PC-3 (cell line): ENCODE results near the gene C14orf132. TPM values are rescaled to one million over a fixed set of nuclear protein-coding genes. Genes with fewer than 3 reads are reported as not detected.
A peak's percentile ranks its signal among the peaks of the same experiment; 100 is the strongest.

Source experiments
- ATAC-seq: fragments of 200-7000 bp; cut with Tn5 transposase; 2 replicates; pipeline ENCODE4 v1.9.1; 2020; ENCODE audit warnings: mild to moderate bottlenecking, moderate library complexity
- BruUV-seq: library from RNA; stranded (reverse); fragments of 400-500 nt; replicated peaks from 2 replicates; lab custom pipeline; 2021; lab: Mats Ljungman, UMichigan
- CTCF ChIA-PET: fragments of 300-600 bp; sonication (Branson Sonifier 250); formaldehyde crosslinking; loops from one replicate; lab custom pipeline; 2022; ENCODE audit warnings: antibody characterized with exemption; lab: Charles Lee
- POLR2A ChIA-PET: fragments of 300-600 bp; sonication (Branson Sonifier 250); formaldehyde crosslinking; loops from one replicate; lab custom pipeline; 2022; ENCODE audit warnings: antibody characterized with exemption; ENCODE audit not compliant: unreplicated experiment; lab: Charles Lee
- DNase-seq: peaks from one replicate; pipeline ENCODE4 v3.0.0-alpha.2; 2015
- H2AFZ ChIP-seq: fragments of 300-600 bp; sonication (generic); 2 replicates; pipeline ENCODE4 v1.6.0; 2016; ENCODE audit warnings: antibody characterized with exemption, low read length
- H3F3A ChIP-seq: fragments of 300-600 bp; sonication (generic); one replicate; pipeline ENCODE4 v1.6.0; 2017; ENCODE audit warnings: antibody characterized with exemption, low read length, control low read depth, mild to moderate bottlenecking; ENCODE audit not compliant: unreplicated experiment
- H3K27ac ChIP-seq: fragments of 300-600 bp; sonication (generic); 2 replicates; pipeline ENCODE4 v1.5.1; 2016; ENCODE audit warnings: mild to moderate bottlenecking, low read length
- H3K27me3 ChIP-seq: fragments of 300-600 bp; sonication (generic); 2 replicates; pipeline ENCODE4 v1.6.1; 2016; ENCODE audit warnings: low read length, mixed read lengths
- H3K36me3 ChIP-seq: fragments of 300-600 bp; sonication (generic); 2 replicates; pipeline ENCODE4 v1.6.1; 2016; ENCODE audit warnings: low read depth, mixed run types, low read length, mixed read lengths
- H3K4me1 ChIP-seq: fragments of 300-600 bp; sonication (generic); 2 replicates; pipeline ENCODE4 v1.5.1; 2016; ENCODE audit warnings: low read length; ENCODE audit not compliant: insufficient read depth
- H3K4me2 ChIP-seq: fragments of 300-600 bp; sonication (generic); 2 replicates; pipeline ENCODE4 v1.6.0; 2016; ENCODE audit warnings: low read length
- H3K4me3 ChIP-seq: fragments of 300-600 bp; sonication (generic); 2 replicates; pipeline ENCODE4 v1.5.1; 2016; ENCODE audit warnings: mild to moderate bottlenecking, low read length, mixed read lengths
- H3K79me2 ChIP-seq: fragments of 300-600 bp; sonication (generic); 2 replicates; pipeline ENCODE4 v1.6.1; 2017; ENCODE audit warnings: low read length, mixed read lengths
- H3K9ac ChIP-seq: fragments of 300-600 bp; sonication (generic); 2 replicates; pipeline ENCODE4 v1.6.0; 2016; ENCODE audit warnings: mild to moderate bottlenecking, low read length
- H3K9me2 ChIP-seq: fragments of 300-600 bp; sonication (generic); replicated peaks from 2 replicates; pipeline ENCODE4 v1.6.1; 2016; ENCODE audit warnings: mixed run types, low read length, mixed read lengths
- H3K9me3 ChIP-seq: fragments of 300-600 bp; sonication (generic); 2 replicates; pipeline ENCODE4 v1.6.1; 2016; ENCODE audit warnings: low read length, mixed read lengths
- H4K20me1 ChIP-seq: fragments of 300-600 bp; sonication (generic); 2 replicates; pipeline ENCODE4 v1.6.1; 2016; ENCODE audit warnings: low read length, mixed read lengths
- EZH2 ChIP-seq: fragments of 300-600 bp; sonication (generic); IDR thresholded peaks from one replicate; pipeline ENCODE4 v1.6.1; 2017; ENCODE audit warnings: antibody characterized with exemption, mild to moderate bottlenecking, low read length; ENCODE audit not compliant: unreplicated experiment
- EZH2phosphoT487 ChIP-seq: fragments of 300-600 bp; sonication (generic); IDR thresholded peaks from 2 replicates; pipeline ENCODE4 v1.6.1; 2018; ENCODE audit warnings: mild to moderate bottlenecking, antibody characterized with exemption, low read length, borderline replicate concordance
- intact Hi-C: fragments of 100-400 bp; cut with micrococcal nuclease; formaldehyde crosslinking; loops from 2 replicates; pipeline ENCODE4 v1.9.0; 2023
- total RNA-seq: library from RNA; depleted of rRNA; stranded (reverse); fragments of >200 nt; gene quantifications from 2 replicates; pipeline ENCODE4 v1.2.3, GENCODE V29; 2014
- TF ChIP-seq, protein P1 (sequence below): fragments of 300-600 bp; sonication (generic); conservative IDR thresholded peaks from 2 replicates; pipeline ENCODE4 v1.5.1; 2017; ENCODE audit warnings: antibody characterized with exemption, low read depth, mild to moderate bottlenecking, low read length

The C14orf132 gene
- total RNA-seq, 1 experiment from 2014 or later = not detected

DNA sequence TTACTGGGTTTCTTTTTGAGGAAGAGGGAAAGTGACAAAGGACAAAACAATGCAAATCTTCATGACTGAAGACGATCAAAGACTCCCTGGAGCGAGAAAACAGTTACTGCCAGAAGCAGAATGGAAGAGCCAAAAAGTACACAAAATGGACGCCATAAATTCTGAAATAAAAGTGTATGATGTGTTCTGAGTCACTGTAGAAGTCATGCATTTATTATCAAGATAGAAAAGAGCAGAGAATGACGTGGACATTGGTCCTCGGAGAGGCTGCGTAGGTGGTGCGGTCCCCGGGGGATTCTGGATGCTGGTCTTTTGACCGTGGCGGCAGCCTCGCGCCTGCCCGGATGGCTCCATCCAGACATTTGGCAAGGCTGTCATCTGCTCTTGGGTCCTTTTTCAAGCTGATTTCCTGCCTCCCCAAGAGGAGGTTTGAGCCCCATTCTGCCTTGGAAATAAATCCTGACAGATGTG lies 52.8 kb downstream of the C14orf132 start:
- Histone ChIP-seq H3K79me2 (no peaks in the 10 kb centered on the region), H3K27ac (no peak overlapping the region), H3F3A (no peaks in the 10 kb centered on the region), H4K20me1 (no peaks in the 10 kb centered on the region), H3K4me1 (peaks cover 33% of the 10 kb centered on the region), H3K27me3 (0 out of 2 replicates have a peak, but pooled peaks cover 9% of the 10 kb centered on the region), H2AFZ (peak overlapping the region; percentile 34; the same call in 1 of the 2 replicates), H3K9me3 (no peaks in the 10 kb centered on the region), H3K9me2 (no peaks in the 10 kb centered on the region), H3K36me3 (no peaks in the 10 kb centered on the region), H3K4me3 (no peak overlapping the region), H3K4me2 (no peak overlapping the region), H3K9ac (no peak overlapping the region)
- CTCF ChIA-PET = no interaction called here
- no TSS peak for BruUV-seq
- intact Hi-C loops = loop anchor here (10.0 kb wide), 2 partner anchors 97 to 527 kb away; no protein-coding TSS in a partner anchor
- no peak for TF ChIP-seq EZH2phosphoT487
- TF ChIP-seq, protein P1, sequence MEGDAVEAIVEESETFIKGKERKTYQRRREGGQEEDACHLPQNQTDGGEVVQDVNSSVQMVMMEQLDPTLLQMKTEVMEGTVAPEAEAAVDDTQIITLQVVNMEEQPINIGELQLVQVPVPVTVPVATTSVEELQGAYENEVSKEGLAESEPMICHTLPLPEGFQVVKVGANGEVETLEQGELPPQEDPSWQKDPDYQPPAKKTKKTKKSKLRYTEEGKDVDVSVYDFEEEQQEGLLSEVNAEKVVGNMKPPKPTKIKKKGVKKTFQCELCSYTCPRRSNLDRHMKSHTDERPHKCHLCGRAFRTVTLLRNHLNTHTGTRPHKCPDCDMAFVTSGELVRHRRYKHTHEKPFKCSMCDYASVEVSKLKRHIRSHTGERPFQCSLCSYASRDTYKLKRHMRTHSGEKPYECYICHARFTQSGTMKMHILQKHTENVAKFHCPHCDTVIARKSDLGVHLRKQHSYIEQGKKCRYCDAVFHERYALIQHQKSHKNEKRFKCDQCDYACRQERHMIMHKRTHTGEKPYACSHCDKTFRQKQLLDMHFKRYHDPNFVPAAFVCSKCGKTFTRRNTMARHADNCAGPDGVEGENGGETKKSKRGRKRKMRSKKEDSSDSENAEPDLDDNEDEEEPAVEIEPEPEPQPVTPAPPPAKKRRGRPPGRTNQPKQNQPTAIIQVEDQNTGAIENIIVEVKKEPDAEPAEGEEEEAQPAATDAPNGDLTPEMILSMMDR = no peak
- TF ChIP-seq EZH2 = no peak
- POLR2A ChIA-PET = no interaction called here
- ATAC-seq (no peak), DNase-seq (no peak)

- TF ChIP-seq EZH2phosphoT487 = no peak
- TF ChIP-seq EZH2 = no peak
- TF ChIP-seq, protein P1 = no peak
- no peaks in the 10 kb centered on the region for H3K79me2 ChIP-seq
- ATAC-seq (peak; percentile 46; the same call in 1 of the 2 replicates), DNase-seq (peak; percentile 51)
- H3K4me1 ChIP-seq = peaks cover 32% of the 10 kb centered on the region
- no peaks in the 10 kb centered on the region for H3K36me3 ChIP-seq
- ChIA-PET CTCF (no interaction called here), POLR2A (no interaction called here)
- H4K20me1 ChIP-seq = no peaks in the 10 kb centered on the region
- no peaks in the 10 kb centered on the region for H3K9me3 ChIP-seq
- H3K27ac ChIP-seq = no peak overlapping the region
- H3K27me3 ChIP-seq = 0 out of 2 replicates have a peak, but pooled peaks cover 9% of the 10 kb centered on the region
- no peak overlapping the region for H3K9ac ChIP-seq
- H2AFZ ChIP-seq = no peak overlapping the region
- intact Hi-C loops = loop anchor here (10.0 kb wide), 2 partner anchors 98 to 528 kb away; no protein-coding TSS in a partner anchor
- 0 out of 2 replicates have a peak overlapping the region, but pooled peaks have one; percentile 17 for H3K4me2 ChIP-seq
- H3K4me3 ChIP-seq = no peak overlapping the region
- no peaks in the 10 kb centered on the region for H3K9me2 ChIP-seq
- H3F3A ChIP-seq = no peaks in the 10 kb centered on the region
- BruUV-seq = no TSS peak
Measured at GRCh38 chr14:96092936-96093335, 53.8 kb downstream of the C14orf132 start.

DNA sequence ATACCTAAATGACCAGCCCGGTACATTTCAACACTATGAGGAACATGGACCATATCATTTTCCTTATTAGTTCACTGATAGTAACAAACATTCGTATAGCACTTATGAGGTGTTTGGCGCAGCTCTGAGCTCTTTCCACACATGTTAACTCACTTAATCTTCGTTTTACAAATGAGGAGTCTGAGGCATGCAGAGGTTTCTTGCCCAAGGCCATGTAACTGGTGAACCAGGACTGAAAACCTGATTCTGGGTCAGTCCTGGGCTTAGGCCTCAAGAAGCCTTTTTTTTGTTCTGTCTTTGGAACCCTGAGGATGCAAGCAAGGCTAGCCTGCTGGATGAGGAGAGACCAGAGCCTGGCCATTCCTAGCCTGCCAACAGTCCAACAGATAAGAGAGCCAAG lies 55.0 kb downstream of the C14orf132 start:
- ATAC-seq (no peak), DNase-seq (no peak)
- ChIA-PET POLR2A (no interaction called here), CTCF (no interaction called here)
- Histone ChIP-seq H3F3A (no peaks in the 10 kb centered on the region), H3K36me3 (no peaks in the 10 kb centered on the region), H3K9me3 (no peaks in the 10 kb centered on the region), H3K27ac (no peak overlapping the region), H3K4me3 (no peak overlapping the region), H4K20me1 (no peaks in the 10 kb centered on the region), H3K4me2 (no peak overlapping the region), H3K27me3 (0 out of 2 replicates have a peak, but pooled peaks cover 9% of the 10 kb centered on the region), H3K9ac (no peak overlapping the region), H3K4me1 (peaks cover 32% of the 10 kb centered on the region), H3K79me2 (no peaks in the 10 kb centered on the region), H3K9me2 (no peaks in the 10 kb centered on the region), H2AFZ (no peak overlapping the region)
- intact Hi-C loops = loop anchor here (10.0 kb wide), 2 partner anchors 99 to 529 kb away; no protein-coding TSS in a partner anchor
- TF ChIP-seq EZH2phosphoT487 = no peak
- TF ChIP-seq, protein P1 = no peak
- no peak for TF ChIP-seq EZH2
- BruUV-seq = no TSS peak
